GM19372 (cell line): Measurements from ENCODE around the gene MYL2.
A peak's percentile ranks its signal among the peaks of the same experiment; 100 is the strongest.

ENCODE experiments used
- ATAC-seq: cut with Tn5 transposase; IDR thresholded peaks from one replicate; pipeline ENCODE4 v1.9.1; 2021; ENCODE audit warnings: mild to moderate bottlenecking, low read depth, moderate library complexity; ENCODE audit not compliant: unreplicated experiment

MYL2 gene

GRCh38 chr12:110930348-110931314 is 10.3 kb upstream of the MYL2 start:
- no peak for ATAC-seq

- no peak for ATAC-seq
Observed at GRCh38 chr12:110929818-110930217, 9.4 kb upstream of the MYL2 start.

- ATAC-seq, result no peak
Observed at GRCh38 chr12:110928700-110929099, 8.3 kb upstream of the MYL2 start.

- no peak for ATAC-seq
Observed at GRCh38 chr12:110927546-110927945, 7.2 kb upstream of the MYL2 start.

- ATAC-seq, result no peak
Observed at GRCh38 chr12:110923692-110924334, 3.4 kb upstream of the MYL2 start.

- ATAC-seq, result no peak
Observed at GRCh38 chr12:110923192-110923591, 2.8 kb upstream of the MYL2 start.

DNA sequence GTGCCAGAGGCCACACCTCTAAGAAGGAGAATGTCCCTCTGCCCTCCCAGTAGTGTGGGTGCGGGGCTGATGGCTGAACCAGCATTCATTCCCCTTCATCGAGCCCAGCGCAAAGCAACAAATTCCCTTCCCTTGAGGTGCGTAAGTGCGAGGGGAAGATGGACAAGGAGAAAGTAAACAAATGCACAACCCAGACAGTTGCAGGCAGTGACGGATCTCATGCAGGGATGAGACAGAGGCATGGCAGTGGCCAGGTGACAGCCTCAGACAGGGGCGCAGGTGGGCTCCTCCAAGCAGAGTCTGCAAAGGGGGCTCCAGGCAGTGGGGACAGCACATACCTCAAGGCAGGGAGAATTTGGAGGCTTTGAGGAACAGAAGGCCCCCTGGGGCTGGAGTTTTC is 2.3 kb upstream of the MYL2 start:
- ATAC-seq, result no peak

DNA sequence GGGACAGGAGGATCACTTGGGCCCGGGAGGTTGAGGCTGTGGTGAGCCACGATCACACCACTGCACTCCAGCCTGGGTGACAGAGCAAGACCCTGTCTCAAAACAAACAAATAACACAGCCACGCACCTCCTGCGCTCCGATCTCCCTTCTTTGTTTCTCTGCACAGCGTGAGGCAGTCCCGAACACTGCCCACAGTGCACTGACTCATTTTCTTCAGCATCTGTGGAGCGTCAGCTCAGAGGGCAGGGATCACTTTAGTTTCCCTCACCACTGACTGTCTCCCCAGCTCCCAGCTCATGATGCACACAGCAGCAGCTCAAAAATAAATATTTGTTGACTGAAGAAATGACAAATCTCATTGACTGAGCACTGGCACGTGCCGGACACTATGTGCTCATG is 883 bp upstream of the MYL2 start:
- no peak for ATAC-seq

DNA sequence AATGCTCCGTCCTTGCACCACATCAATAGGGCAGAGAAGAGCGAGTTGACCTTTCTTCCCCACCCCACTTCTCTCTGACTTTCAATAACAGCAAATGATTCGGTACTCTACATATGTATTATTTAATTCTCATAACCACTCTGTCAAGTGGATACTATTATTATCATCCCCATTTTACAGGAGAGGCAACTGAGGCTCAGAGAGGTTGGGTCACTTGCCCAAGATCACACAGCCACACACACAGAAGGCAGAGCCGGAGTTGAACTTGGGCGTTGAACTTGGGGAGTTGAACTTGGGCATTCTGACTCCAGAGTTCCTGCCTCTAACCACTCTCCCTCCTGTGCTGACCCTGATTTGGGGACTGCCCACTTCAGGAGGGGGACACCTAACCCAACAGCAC is 659 bp downstream of the MYL2 start:
- ATAC-seq, result no peak

DNA sequence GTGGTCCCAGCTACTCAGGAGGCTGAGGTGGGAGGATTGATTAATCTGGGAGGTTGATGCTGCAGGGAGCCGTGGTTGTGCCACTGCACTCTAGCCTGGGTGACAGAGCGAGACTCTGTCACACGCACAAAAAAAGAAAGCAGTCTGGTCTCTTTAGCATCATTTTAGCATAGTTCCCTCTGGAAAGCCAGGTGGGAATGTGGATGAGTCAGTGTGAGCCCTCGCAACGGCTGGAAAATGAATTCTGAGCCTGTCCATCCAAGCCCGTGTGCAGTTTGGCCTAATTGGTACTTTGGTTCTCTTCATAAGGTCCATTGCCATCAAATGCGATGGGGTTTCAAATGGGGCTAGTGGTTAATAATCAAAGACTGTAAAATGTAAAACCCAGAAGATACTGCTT is 2.4 kb downstream of the MYL2 start:
- no peak for ATAC-seq

DNA sequence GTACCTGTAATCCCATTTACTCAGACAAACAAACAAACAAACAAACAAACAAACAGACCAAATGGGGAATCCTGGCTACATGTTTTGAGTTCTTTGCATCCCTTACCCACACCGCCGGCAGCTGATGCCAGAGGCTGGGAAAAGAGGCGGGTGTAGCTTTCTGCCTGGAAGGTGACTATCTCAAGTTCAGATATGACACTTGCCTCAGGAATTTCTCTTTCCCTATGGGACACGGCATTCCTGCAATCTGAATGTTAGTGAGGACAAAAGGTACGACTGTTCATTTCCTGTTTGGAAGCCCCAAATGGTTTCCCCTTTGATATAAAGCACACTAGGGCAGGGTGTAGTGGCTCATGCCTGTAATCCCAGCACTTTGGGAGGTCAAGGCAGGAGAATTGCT is 2.9 kb downstream of the MYL2 start:
- no peak for ATAC-seq

GRCh38 chr12:110916295-110916875 is 4.0 kb downstream of the MYL2 start:
- ATAC-seq, result no peak

- peak; percentile 98 for ATAC-seq
Observed at GRCh38 chr12:110913119-110914056, 7.0 kb downstream of the MYL2 start.

DNA sequence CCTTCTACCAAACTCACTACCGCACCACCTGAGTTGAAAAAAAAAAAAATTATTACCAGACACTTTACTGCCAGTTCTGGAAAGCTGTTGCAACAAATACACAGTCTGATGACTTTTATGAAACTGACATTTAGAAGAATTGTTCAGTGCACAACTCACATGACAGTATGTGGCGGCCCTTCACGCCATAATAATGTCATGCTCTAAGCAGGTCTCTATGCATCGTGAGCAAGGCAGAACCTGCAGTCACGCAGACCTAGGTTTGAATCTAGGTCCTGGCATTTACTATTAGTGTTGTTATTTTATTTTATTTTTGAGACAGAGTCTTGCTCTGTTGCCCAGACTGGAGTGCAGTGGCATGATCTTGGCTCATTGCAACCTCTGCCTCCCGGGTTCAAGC is 8.1 kb downstream of the MYL2 start:
- no peak for ATAC-seq

GRCh38 chr12:110908377-110909152 is 11.8 kb downstream of the MYL2 start:
- ATAC-seq, result no peak

GRCh38 chr12:110907583-110907982 is 12.8 kb downstream of the MYL2 start:
- no peak for ATAC-seq

GRCh38 chr12:110906985-110907384 is 13.4 kb downstream of the MYL2 start:
- ATAC-seq, result no peak

DNA sequence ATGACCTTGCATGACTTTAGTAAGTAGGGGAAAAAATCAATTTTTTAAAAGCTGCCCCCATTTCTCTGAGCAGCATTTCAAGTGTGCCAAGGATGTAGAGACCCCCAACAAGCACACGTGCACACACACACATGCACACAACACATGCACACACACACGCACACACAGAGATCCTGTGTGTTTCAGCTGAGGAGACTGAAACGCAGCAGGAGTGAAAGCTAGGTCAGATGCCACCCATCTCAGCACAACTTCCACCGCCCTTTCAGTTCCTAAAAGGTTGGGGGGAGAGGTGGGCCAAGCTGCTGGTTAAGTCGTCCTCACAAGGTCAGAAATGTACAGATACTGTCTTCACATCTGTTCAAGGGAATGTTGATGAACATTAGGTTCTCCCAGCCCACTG is 13.9 kb downstream of the MYL2 start:
- ATAC-seq, result no peak

GRCh38 chr12:110906083-110906482 is 14.3 kb downstream of the MYL2 start:
- ATAC-seq, result no peak

GRCh38 chr12:110903511-110903910 is 16.9 kb downstream of the MYL2 start:
- no peak for ATAC-seq
